C4-2B (cell line): ENCODE measurements around the gene FAM110D.

Experiments
- ZFX ChIP-seq: fragments of 450-650 bp; IDR thresholded peaks from 2 replicates; pipeline ENCODE4 v1.6.1; 2017
- TF ChIP-seq, protein P1 (sequence below): fragments of 450-650 bp; conservative IDR thresholded peaks from 2 replicates; pipeline ENCODE4 v1.5.1; 2017; ENCODE audit warnings: mild to moderate bottlenecking

DNA sequence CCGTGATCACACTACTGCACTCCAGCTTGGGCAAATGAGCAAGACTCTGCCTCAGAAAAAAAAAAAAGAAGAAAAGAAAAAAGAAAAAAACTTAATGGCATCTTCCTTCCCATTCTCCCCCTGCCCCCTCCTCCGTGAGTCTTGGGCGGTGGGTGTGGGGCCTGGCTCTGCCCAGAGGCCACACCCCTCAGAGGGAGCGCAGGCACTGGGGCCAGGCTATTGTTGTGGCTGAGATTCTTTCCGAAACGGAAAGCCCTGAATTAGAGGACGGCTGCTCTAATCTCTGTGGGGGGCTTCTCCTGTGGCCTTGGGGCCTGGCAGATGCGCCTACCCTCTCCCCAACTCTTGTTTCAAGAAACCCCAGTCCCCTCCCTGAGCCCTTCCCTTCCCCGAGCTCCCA lies 4.1 kb upstream of the FAM110D start:
- TF ChIP-seq, protein P1, sequence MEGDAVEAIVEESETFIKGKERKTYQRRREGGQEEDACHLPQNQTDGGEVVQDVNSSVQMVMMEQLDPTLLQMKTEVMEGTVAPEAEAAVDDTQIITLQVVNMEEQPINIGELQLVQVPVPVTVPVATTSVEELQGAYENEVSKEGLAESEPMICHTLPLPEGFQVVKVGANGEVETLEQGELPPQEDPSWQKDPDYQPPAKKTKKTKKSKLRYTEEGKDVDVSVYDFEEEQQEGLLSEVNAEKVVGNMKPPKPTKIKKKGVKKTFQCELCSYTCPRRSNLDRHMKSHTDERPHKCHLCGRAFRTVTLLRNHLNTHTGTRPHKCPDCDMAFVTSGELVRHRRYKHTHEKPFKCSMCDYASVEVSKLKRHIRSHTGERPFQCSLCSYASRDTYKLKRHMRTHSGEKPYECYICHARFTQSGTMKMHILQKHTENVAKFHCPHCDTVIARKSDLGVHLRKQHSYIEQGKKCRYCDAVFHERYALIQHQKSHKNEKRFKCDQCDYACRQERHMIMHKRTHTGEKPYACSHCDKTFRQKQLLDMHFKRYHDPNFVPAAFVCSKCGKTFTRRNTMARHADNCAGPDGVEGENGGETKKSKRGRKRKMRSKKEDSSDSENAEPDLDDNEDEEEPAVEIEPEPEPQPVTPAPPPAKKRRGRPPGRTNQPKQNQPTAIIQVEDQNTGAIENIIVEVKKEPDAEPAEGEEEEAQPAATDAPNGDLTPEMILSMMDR: no peak
- no peak for TF ChIP-seq ZFX
